Mesendoderm (in vitro differentiated cells): ENCODE results near the gene TAS2R39. TPM values are rescaled to one million over a fixed set of nuclear protein-coding genes. Genes with fewer than 3 reads are reported as not detected.

Experiments used
- DNase-seq: peaks from one replicate; pipeline ENCODE4 v3.0.0; 2013
- H2AK5ac ChIP-seq: 2 replicates; pipeline ENCODE4 v1.6.1; 2013; ENCODE audit warnings: low read length, inconsistent platforms
- H2BK120ac ChIP-seq: 2 replicates; pipeline ENCODE4 v1.6.1; 2013; ENCODE audit warnings: low read depth, mild to moderate bottlenecking, low read length, moderate library complexity, mixed read lengths
- H2BK15ac ChIP-seq: replicated peaks from 2 replicates; pipeline ENCODE4 v1.6.1; 2013; ENCODE audit warnings: low read depth, mild to moderate bottlenecking, moderate library complexity
- H2BK5ac ChIP-seq: 2 replicates; pipeline ENCODE4 v1.6.1; 2013; ENCODE audit warnings: low read length, inconsistent platforms
- H3K18ac ChIP-seq: 2 replicates; pipeline ENCODE4 v1.6.1; 2013; ENCODE audit warnings: mild to moderate bottlenecking, low read length, mixed read lengths
- H3K23ac ChIP-seq: one replicate; pipeline ENCODE4 v1.6.1; 2013; ENCODE audit warnings: low read length
- H3K27ac ChIP-seq: 2 replicates; pipeline ENCODE4 v1.5.1; 2013; ENCODE audit warnings: low read depth, mild to moderate bottlenecking, inconsistent platforms, low read length, moderate library complexity
- H3K27me3 ChIP-seq: 2 replicates; pipeline ENCODE4 v1.6.1; 2013; ENCODE audit warnings: low read length, control low read depth, mild to moderate bottlenecking, inconsistent platforms; ENCODE audit not compliant: insufficient read depth, poor library complexity
- H3K36me3 ChIP-seq: 2 replicates; pipeline ENCODE4 v1.6.1; 2013; ENCODE audit warnings: low read length, inconsistent platforms; ENCODE audit not compliant: control insufficient read depth, insufficient read depth
- H3K4ac ChIP-seq: one replicate; pipeline ENCODE4 v1.6.1; 2013; ENCODE audit warnings: low read depth, mild to moderate bottlenecking, low read length, moderate library complexity
- H3K4me1 ChIP-seq: 2 replicates; pipeline ENCODE4 v1.6.1; 2013; ENCODE audit warnings: low read depth, low read length, inconsistent platforms; ENCODE audit not compliant: control insufficient read depth
- H3K4me2 ChIP-seq: 2 replicates; pipeline ENCODE4 v1.6.1; 2013; ENCODE audit warnings: low read length
- H3K4me3 ChIP-seq: 2 replicates; pipeline ENCODE4 v1.5.1; 2013; ENCODE audit warnings: mild to moderate bottlenecking, low read length
- H3K56ac ChIP-seq: one replicate; pipeline ENCODE4 v1.6.1; 2013; ENCODE audit warnings: low read length
- H3K79me1 ChIP-seq: 2 replicates; pipeline ENCODE4 v1.6.1; 2013; ENCODE audit warnings: low read length, inconsistent platforms
- H3K79me2 ChIP-seq: 2 replicates; pipeline ENCODE4 v1.6.1; 2013; ENCODE audit warnings: mild to moderate bottlenecking, low read length; ENCODE audit not compliant: control insufficient read depth, insufficient read depth
- H3K9ac ChIP-seq: 2 replicates; pipeline ENCODE4 v1.6.1; 2013; ENCODE audit warnings: low read length, inconsistent platforms
- H4K5ac ChIP-seq: one replicate; pipeline ENCODE4 v1.6.1; 2013; ENCODE audit warnings: low read length
- H4K8ac ChIP-seq: one replicate; pipeline ENCODE4 v1.6.1; 2013; ENCODE audit warnings: low read depth, mild to moderate bottlenecking, control low read depth, low read length, moderate library complexity
- WGBS: extraction: QIAGEN DNeasy Blood & Tissue Kit; methylation state at CpG from one replicate; pipeline ENCODE4 v1.1.7; 2013; ENCODE audit warnings: low lambda C conversion rate, missing lambda C conversion rate; ENCODE audit not compliant: insufficient coverage; ENCODE audit errors: extremely low coverage; 5-methylcytosine and 5-hydroxymethylcytosine counted together
- small RNA-seq: library from polyadenylated mRNA; stranded (forward); fragments of <200 nt; extraction: miRNeasy Mini kit (QIAGEN cat#:217004); gene quantifications from one replicate; pipeline ENCODE3, GENCODE V24; 2013; ENCODE audit not compliant: insufficient read depth

The TAS2R39 gene

DNA sequence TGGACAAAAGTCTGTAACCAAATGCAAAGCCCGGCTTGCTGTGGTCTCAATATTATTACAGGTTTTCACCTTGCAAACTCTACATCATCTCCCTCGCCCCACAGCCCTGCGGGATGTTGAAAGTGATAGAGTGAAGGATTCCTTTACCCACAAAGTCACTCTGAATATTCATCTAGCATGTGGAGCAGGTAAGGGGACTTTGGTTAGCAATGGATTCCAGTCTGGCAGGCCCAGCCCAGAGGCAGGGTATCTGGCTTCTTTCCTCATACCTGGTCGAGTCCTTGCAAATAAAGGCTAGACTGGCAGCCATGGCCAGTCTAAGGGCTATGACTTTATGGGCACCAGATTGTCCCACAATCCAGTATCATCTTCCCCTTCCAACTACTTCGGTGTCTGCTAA is 41.8 kb downstream of the TAS2R39 start:
- no peak overlapping the region for H3K27ac ChIP-seq
- WGBS, result no CpG with 5 or more reads among the region's 5 CpGs

DNA sequence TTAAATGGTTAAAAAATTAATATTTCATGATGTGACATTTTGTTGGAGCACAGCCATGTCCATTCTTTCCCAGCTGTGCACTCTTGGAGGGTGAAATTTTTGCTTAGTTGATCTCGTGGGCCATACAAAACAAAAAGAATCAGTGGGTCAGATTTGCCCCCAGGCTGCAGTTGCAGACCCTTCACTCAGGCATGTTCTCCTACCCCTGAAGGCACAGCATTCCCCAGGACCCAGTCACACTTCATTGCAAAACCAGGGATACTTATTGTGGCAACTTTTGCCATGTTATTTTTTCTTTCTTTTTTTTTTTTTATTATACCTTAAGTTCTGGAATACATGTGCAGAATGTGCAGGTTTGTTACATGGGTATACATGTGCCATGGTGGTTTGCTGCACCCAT is 44.6 kb downstream of the TAS2R39 start:
- Histone ChIP-seq H3K18ac (no peak overlapping the region), H3K4me3 (no peak overlapping the region), H3K4me2 (no peak overlapping the region), H3K56ac (no peak overlapping the region), H2BK15ac (no peak overlapping the region), H2BK5ac (no peak overlapping the region), H3K79me1 (no peaks in the 10 kb centered on the region), H4K5ac (no peak overlapping the region), H3K36me3 (no peaks in the 10 kb centered on the region), H3K27ac (no peak overlapping the region), H3K23ac (no peak overlapping the region), H3K9ac (no peak overlapping the region), H3K4me1 (no peaks in the 10 kb centered on the region), H3K27me3 (no peaks in the 10 kb centered on the region), H2BK120ac (no peak overlapping the region), H2AK5ac (no peak overlapping the region), H3K4ac (no peak overlapping the region), H3K79me2 (no peaks in the 10 kb centered on the region), H4K8ac (no peak overlapping the region)
- DNase-seq, result peak; percentile 23
- no CpG with 5 or more reads among the region's 1 CpG for WGBS

More for the DNA sequence above, 41.8 kb downstream of the TAS2R39 start:
- Histone ChIP-seq H3K4ac (no peak overlapping the region), H2BK15ac (no peak overlapping the region), H3K27me3 (no peaks in the 10 kb centered on the region), H3K4me2 (no peak overlapping the region), H2BK5ac (no peak overlapping the region), H4K8ac (no peak overlapping the region), H3K4me3 (no peak overlapping the region), H3K79me2 (no peaks in the 10 kb centered on the region), H3K36me3 (no peaks in the 10 kb centered on the region), H3K18ac (no peak overlapping the region), H3K9ac (no peak overlapping the region), H3K23ac (no peak overlapping the region), H2BK120ac (no peak overlapping the region), H4K5ac (no peak overlapping the region), H3K4me1 (no peaks in the 10 kb centered on the region), H3K79me1 (no peaks in the 10 kb centered on the region), H3K56ac (no peak overlapping the region), H2AK5ac (no peak overlapping the region)
- DNase-seq, result no peak

DNA sequence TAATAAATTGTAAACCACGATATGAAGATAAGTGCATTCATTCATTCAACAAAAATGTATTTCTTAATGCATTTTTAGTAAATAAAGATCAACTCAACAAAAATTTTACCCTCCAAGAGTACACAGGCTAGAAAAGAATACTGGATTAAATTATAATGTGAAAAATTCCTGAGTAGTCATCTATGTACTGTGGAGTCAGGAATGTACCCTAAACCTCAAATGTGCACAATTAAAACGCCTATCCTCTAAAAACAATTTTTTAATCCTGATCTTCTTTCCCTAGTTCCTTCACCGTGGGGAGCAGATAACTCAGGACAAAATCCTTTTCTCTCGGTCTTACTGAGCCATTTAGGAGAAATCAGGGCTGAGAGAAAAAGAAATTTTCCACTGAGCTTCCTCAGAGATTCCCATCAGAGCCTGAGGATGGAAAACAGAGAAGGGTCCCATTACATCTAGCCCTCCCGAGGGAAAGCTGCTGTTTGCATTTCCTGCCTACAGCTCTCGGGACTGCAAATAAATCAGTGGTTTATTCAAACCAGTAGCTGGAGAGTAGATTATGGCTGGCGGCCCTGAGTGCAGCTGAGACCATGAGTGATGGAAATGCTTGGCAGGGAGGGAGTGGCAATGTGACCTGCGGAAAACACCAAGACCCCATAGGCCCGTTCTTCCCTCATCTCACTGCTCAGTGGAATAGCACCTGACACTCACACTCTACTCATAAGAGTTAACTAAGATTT is 46.0 kb downstream of the TAS2R39 start:
- H3K4me1 ChIP-seq, result no peaks in the 10 kb centered on the region
- no peak overlapping the region for H3K27ac ChIP-seq
- WGBS, result no CpG with 5 or more reads among the region's 9 CpGs

GRCh38 chr7:143230602-143231457 is 47.6 kb downstream of the TAS2R39 start:
- Histone ChIP-seq H4K5ac (no peak overlapping the region), H3K18ac (no peak overlapping the region), H3K79me2 (no peaks in the 10 kb centered on the region), H3K23ac (no peak overlapping the region), H2BK15ac (no peak overlapping the region), H3K4ac (no peak overlapping the region), H3K56ac (no peak overlapping the region), H3K36me3 (no peaks in the 10 kb centered on the region), H3K4me2 (no peak overlapping the region), H4K8ac (no peak overlapping the region), H3K4me1 (no peaks in the 10 kb centered on the region), H3K27ac (no peak overlapping the region), H2BK5ac (no peak overlapping the region), H2BK120ac (no peak overlapping the region), H3K79me1 (no peaks in the 10 kb centered on the region), H2AK5ac (no peak overlapping the region), H3K27me3 (no peaks in the 10 kb centered on the region), H3K4me3 (no peak overlapping the region), H3K9ac (no peak overlapping the region)
- 100% methylated on average over 2 of the region's 2 CpGs for WGBS
- no peak for DNase-seq

More for the DNA sequence above, 46.0 kb downstream of the TAS2R39 start:
- Histone ChIP-seq H2BK5ac (no peak overlapping the region), H3K4me3 (no peak overlapping the region), H4K5ac (no peak overlapping the region), H3K79me1 (no peaks in the 10 kb centered on the region), H2BK15ac (no peak overlapping the region), H3K27me3 (no peaks in the 10 kb centered on the region), H3K4me2 (no peak overlapping the region), H3K36me3 (no peaks in the 10 kb centered on the region), H3K79me2 (no peaks in the 10 kb centered on the region), H3K9ac (no peak overlapping the region), H2BK120ac (no peak overlapping the region), H3K23ac (no peak overlapping the region), H3K56ac (no peak overlapping the region), H2AK5ac (no peak overlapping the region), H4K8ac (no peak overlapping the region), H3K18ac (no peak overlapping the region), H3K4ac (no peak overlapping the region)
- peak; percentile 70 for DNase-seq

Small RNA genes within 50 kb of the gene (small RNA-seq; reads per million reads assigned to genes)
- not detected for gene AC073342.3
